ENCODE measurements around the gene LRMDA.
"Not testable (repeated sequence)": the region's sequence is repeated elsewhere in the genome, so short reads cannot be mapped to it uniquely, and the experiment has no call there.

Gene LRMDA

DNA sequence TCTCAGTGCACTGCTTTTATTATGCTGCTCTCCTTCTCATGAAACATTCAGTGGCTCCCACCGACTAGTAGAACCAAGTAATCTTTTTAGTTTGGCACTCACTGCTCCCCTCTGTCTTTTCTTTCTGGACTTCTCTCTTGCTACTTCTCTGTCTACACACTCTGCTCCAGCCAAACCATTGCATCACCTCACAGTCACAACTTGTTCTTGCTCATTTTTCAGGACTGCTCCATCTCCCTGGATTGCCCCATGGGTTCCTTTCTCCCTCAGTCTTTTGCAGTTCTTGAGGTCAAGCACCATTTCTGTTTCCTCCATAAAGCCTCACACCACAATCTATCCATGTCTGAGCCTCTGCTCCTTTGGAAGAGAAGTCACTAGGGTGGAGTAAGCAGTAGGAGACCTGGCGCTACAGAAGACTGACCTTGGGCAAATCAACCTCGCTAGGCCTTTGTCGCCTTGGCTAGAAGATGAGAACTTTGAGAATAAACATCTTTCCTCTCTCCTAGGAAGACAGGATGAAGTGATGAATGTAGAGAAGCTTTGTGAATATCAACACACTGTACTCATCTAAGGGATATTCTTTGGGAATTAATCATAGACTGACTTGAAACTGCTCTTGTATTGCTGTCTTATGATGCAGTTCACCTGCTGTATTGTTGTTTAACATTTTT lies 186.2 kb downstream of the LRMDA start:
- no peak for DNase-seq

GRCh38 chr10:75619635-75620034 lies 188.2 kb downstream of the LRMDA start:
- DNase-seq, result no peak

DNA sequence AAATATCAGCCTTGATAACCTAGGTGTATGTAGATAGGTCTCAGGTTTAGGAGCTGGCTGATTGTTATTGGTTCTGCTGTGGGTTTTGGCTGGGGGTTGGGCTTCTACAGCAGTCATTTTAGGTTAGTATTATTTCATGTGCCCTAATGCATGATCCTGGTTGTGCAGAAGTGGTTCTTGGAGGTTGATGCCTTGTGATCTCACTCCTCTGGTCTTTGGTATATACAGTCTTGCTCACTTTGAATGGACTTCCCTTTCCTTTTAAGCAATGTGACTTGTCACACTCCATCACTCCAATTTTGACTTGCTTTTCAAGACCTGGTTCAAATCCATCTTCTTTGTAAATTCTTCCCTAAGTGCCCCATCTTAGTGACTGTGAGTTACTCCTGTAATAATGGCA lies 188.9 kb downstream of the LRMDA start:
- no peak for DNase-seq

- not testable (repeated sequence) for DNase-seq
These were observed 189.6 kb downstream of the LRMDA start for GRCh38 chr10:75621003-75621402.

DNA sequence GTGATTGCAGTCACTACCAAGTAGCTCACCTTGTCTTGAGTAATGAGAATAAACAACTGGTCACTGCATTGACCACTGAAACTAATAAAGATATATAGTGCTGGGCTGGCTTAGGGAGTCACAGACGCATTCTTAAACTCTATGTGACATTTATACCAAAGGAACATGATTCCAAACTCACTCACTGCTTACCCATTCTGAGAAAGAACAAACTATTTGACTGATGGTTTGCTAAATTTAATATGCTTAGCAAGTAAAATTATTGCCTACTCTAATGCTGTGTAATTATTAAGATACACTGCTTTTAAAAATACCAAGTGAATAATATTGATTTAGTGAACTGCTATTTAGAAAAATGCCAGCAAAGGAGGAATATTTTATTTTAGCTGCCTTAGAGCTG lies 191.1 kb downstream of the LRMDA start:
- no peak for DNase-seq

GRCh38 chr10:75623310-75624093 lies 192.1 kb downstream of the LRMDA start:
- peak; percentile 6 to 38 for DNase-seq

DNA sequence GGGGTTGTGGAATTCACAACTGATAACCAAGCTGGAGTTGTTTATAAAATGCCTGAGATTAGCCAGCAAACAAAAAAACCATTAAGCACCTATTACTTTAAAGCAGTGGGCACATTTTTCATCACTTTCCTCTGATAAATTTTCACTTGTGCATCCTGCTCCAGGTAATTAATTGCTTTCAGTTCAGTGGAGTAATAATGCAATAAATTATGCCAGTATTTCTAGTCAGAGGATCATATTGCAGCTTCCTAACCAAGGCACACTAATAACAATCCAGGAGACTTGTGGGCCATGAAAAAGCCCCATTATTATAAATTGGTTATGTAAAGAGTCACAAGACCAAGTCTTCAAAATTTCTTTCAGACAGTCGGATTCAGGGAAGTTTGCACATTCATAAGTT lies 193.2 kb downstream of the LRMDA start:
- peak in 1 of 2 experiments; percentile 5 for DNase-seq

- no peak for DNase-seq
These were observed 199.3 kb downstream of the LRMDA start for GRCh38 chr10:75630746-75631145.

- peak in 1 of 2 experiments; percentile 7 for DNase-seq
These were observed 201.5 kb downstream of the LRMDA start for GRCh38 chr10:75632805-75633462.

DNA sequence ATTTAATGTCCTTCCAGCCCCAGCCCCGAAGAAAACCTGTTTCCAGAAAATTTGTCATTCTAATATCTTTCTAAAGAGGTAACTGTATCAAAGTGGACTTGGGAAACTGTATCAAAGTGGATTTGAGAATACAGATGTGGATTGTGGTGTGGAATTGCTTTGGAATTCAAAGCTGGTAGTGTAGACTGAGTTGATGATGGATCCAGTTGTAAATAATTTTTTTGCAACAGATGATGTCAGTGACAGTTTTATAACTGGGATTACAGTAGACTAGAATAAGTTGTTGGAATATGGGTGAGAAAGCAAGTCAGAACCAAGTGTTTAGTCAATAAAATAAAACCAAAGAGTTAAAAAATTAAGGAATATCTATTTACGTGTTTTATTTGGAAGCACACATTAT lies 202.1 kb downstream of the LRMDA start:
- no peak for DNase-seq

GRCh38 chr10:75634947-75635346 lies 203.5 kb downstream of the LRMDA start:
- no peak for DNase-seq

DNA sequence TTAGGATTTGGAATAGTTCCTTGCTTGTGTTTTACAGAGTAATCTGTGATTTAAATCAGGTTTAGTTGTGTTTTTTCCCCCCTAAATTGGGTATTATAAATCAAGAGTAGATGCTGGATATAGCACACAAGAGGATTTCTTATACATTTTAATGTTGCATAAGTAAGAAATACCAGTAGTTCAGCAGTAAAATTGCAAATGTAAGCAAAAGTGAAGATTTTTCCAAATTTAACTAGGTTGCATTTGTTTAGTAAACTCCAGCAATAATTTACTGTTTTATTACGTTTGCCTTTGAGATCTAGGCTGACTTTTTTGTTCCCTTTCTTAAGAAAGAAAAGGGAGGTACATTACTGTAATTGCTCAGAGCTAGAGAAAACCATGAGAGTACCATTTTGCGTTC lies 207.3 kb downstream of the LRMDA start:
- DNase-seq, result no peak

GRCh38 chr10:75639736-75640135 lies 208.3 kb downstream of the LRMDA start:
- DNase-seq, result no peak

DNA sequence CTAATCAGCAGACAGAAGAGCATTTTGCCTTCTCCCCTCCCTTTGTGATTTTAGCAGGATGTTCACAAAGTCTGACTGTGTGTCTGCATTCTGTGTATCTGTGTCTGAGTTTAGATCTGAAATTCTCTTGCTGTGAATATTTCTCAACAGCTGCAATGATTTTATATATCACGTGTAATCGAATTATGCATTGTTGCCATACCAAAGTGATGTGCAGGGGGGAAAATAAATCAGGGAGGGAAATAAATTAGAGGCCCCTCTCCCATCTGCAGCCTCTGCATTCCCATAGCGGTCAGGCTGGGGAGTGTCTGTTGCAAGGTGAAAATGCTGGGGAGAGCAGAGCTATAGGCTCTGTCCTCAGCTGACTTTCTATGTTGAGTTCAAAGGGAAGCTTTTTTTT lies 209.0 kb downstream of the LRMDA start:
- DNase-seq, result no peak

GRCh38 chr10:75640803-75641202 lies 209.4 kb downstream of the LRMDA start:
- DNase-seq, result no peak

DNA sequence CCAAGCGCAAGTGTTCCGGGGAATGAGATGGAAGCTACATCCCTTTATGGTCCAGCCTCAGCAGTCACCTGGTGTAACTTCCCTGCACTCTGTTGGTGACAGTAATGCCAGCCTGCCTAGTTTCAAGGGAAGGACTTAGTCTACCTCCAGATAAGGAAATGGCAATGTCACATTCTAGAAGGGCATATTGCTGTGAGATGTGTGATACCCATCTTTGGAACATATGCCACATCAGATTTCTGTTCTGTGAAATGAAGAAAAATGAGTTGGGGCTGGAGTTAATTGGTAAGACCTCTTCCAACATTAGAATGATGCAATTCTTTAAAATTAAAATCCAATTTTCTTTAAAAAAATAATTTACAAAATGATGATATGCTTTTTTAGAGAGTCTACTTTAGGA lies 212.0 kb downstream of the LRMDA start:
- no peak for DNase-seq

- DNase-seq, result no peak
These were observed 212.7 kb downstream of the LRMDA start for GRCh38 chr10:75643944-75644692.

DNA sequence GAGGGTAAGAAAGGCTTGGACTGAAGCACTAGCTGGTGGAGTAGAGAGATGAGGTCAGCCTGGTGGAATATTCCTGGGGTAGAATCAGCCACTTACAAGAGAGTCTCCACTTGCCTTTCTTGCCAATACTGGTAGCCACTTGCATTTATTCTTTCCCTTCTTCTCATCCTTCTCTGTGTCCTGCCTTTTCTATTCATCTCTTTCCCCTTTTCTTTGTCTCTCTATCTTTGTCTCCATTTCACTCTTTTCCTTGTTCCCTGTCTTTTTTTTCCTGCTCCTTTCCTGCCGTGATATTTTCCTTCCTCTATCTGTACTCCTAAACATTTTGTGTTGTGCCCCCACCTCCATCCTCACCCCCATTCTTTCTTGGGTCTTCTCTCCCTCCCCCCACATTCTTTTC lies 214.3 kb downstream of the LRMDA start:
- no peak for DNase-seq

DNA sequence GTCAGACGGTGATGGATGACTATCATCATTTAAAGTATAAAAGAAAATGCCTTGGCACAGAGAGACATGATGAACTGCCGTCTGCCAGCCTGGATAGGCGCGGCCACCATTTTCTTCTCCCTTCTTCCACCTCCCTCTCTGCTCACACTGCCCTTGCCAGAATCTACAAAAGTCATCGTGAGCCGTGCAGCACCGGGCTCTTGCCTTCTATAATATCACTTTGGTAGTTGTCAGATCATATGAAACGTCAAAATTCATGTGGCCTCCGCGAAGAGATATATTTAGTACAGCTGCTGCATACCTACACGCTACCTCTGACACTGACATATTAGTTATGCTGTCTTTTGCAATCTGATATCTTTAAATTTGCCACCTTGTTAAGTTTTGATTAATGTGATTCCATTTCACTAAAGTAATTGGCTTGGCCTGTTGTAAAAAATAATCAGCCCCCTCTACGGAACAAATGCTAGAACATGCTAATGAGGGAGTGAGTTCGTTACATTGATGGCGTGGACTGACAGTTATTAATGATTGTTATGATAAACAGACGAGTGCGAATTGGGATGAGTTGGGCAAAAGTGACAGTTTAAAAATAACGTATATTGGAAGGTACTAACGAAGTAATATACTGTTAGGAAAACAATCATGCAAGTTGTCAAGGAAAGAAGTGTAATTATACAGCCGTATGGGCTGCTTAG lies 214.9 kb downstream of the LRMDA start:
- no peak for DNase-seq

- no peak for DNase-seq
These were observed 215.5 kb downstream of the LRMDA start for GRCh38 chr10:75646916-75647315.

- DNase-seq, result no peak
These were observed 216.3 kb downstream of the LRMDA start for GRCh38 chr10:75647675-75648074.

DNA sequence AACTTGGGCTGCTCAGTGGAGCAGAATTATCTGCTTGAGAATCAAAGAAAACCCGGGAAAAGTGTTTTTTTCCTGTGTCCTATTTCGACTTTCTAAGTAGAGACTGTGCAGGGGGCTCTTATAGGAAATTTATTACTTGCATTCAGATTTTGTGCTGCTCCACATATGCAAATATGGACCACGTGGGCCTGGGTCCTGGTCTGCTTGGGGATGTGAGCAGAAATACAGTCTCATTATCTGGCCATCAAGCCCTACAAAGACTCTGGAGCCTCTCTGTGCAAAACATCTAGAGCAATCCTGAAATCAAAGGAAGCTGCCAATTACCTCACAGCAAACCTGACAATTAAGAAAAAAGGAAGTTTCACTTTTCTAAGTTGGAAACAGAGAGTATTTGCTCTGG lies 216.9 kb downstream of the LRMDA start:
- DNase-seq, result peak; percentile 41 to 75

GRCh38 chr10:75648854-75649253 lies 217.4 kb downstream of the LRMDA start:
- DNase-seq, result no peak

Data from NCI-H526 (cell line).